SH-SY5Y (cell line): ENCODE results near the gene KIF9.

Experiments used
- GATA2 ChIP-seq: IDR thresholded peaks from 2 replicates; pipeline ENCODE4 v1.6.1; 2011; ENCODE audit warnings: mild to moderate bottlenecking, low read depth, low read length
- GATA3 ChIP-seq: IDR thresholded peaks from 2 replicates; pipeline ENCODE4 v1.6.1; 2011; ENCODE audit warnings: low read depth, mild to moderate bottlenecking, low read length, moderate library complexity

The KIF9 gene

DNA sequence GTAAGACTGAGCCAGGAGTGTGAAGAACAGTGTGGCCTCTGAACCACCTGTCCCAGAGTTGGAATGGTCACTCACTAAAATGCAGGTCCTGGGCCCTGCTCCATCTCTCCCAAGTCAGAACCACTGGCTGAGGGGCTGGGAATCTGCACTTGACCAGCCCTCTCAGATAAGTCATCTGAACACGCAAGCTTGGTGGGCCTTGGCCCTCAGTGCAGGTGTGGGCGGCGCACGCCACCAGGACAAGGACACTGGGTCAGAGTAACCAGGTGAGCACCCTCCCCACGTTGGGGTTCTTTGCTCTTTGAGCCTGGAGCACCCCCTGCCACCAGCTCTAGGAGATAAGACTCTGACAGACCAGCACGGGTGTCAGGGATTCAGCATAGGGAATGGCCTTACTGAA, 42.7 kb downstream of the KIF9 start:
- TF ChIP-seq GATA3, result no peak
- no peak for TF ChIP-seq GATA2

DNA sequence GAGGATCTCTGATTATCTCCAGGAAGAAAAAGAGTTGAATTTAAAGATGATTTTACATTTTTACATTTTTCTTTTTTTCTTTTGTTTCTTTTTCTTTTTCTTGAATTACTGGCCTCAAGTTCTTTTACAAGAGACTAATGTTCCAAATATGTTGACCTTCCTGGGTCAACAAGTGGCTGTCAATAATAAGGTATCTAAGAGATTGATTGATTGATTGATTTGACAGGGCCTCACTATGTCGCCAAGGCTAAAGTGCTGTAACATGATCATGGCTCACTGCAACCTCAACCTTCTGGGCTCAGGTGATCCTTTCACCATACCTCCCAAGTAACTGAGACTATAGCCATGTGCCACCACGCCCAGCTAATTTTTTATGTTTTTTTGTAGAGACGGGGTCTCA, 44.6 kb downstream of the KIF9 start:
- TF ChIP-seq GATA2, result no peak
- TF ChIP-seq GATA3, result no peak

DNA sequence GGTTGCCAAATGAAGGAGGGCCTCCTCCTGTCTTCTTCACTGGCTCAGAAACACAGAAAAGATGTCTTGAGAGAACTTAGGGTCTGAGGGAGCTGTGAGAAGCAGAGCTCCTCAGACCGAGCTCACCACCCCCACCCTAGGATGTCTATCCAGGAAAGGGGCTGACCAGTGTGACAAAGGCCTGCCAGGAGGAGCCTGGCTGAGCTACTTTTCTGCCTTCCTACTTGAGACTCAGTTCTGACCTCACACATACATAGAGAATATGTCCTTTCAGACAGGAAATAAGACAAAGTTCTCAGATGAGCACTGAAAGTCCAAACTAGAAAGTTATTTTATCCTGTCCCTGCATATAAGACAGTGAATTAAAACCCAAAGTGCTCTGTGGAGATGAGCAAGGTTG, 54.5 kb downstream of the KIF9 start:
- no peak for TF ChIP-seq GATA3
- TF ChIP-seq GATA2, result no peak

DNA sequence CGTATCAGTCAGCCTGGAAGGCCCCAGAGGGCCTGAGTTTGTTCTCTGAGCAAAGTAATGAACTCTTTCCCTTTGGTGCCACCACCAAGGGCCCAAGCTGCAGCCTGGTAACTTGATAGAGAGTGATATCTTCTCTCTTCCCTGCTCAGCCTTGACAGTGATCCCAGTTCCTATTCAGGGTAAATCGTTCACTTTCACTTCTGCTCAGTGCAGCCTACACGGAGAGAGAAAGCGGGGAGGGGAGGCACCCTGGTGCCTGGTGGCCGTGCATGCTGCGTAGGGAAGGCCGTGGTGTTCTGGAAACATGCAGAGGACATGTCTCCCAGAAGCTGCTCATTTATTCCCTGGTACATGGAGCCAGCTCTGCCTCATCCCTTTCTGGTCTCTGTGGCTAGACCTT, 54.9 kb downstream of the KIF9 start:
- TF ChIP-seq GATA3 (no peak), GATA2 (no peak)

DNA sequence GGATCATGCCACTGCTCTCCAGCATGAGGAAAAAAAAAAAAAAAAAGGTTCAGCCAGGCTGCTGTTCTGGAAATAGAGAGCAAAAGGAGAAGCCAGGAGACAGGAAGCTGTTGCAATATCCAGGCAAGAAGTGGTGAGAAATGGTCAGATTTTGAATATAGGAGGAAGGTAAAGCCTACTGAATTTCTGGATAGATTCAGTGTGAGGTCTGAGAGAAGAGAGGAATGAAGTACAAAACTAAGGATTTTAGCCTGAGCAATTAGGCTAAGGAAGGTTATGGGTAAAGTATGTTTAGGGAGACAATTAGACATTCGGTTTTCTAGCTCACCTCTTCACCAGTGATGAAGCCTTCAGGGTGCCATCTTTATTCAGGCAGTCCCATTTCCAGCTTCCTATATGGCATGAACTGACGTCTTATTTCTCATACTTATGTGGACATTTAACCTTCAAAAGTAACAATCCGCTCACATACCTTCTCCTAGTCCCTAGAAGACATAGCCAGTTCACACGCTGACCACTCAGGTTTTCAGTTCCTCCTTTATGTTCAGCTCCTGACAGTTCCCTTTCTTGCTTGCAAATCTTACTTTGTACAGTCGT, 57.2 kb downstream of the KIF9 start:
- no peak for TF ChIP-seq GATA3

DNA sequence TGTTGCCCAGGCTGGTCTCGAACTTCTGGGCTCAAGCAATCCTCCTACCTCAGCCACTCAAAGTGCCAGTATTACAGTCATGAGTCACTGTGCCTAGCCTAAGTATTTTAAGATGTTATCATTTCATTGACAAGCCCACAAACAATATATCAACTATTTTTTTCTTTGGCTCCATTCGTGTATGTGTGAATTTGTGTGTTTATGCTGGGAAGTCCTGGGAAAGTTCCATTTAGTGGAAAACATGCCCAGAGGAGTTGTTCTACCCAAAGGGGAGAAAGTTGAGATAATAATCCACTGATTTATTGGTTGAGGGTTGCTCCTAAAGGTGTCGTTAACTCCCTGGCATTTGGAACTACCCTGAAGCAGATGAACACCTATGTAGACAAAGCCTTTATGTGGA, 58.8 kb downstream of the KIF9 start:
- TF ChIP-seq GATA2 (no peak), GATA3 (no peak)

DNA sequence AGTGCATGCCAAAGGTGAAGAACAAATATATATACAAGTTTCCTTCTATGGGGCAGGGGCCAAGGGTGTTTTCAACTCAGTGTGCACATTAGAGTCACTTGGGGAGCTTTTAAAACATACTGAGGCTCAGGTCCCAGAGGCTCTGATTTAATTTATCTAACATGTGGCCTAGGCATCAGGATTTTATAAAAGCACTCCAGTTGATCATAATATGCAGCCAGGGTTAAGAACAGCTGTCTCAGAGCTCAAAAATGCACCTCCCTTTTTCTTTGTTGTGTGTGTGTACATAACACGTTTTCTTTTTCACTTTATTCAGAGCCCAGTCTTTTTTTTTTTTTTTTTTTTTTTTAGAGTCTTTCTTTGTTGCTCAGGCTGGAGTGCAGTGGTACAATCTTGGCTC, 60.8 kb downstream of the KIF9 start:
- no peak for TF ChIP-seq GATA3
- TF ChIP-seq GATA2, result no peak

DNA sequence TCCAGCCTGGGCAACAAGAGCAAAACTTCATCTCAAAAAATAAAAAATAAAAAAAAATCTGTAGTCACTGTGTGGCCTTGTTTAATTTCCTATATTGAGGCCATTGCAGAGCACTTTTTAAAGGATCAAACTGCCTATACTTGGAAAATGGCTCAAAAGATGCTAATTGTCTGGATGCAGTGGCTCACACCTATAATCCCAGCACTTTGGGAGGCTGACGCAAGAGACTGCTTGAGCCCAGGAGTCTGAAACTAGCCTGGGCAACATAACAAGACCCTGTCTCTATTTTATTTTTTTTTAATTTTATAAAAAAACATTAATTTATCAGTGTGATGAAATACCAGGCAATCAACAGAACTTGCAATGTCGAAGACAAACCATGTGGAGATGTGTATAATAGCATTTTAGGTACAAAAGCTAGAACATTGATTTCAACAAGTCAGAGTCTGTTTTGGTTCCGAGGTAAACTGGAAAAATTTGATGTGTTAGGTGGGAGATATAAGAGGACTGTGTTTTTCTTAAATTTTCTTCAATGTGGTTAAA, 71.7 kb downstream of the KIF9 start:
- TF ChIP-seq GATA3, result no peak
- no peak for TF ChIP-seq GATA2

DNA sequence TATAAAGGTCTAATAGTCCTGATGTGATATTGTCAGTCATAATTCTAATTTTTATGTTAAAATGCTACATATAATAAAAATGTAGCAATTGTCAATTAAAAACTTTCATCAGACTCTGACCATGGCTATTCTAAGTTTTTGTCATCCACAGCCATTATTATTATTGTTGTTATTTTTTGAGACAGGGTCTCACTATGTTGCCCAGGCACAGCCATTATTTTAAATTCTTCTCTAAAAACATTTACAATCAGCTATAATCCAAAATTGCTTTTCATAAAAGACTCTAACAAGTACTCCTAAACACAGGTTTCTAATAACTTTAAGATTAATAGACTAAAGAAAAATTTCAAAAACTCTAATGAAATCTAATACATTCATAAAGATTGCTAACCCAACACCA, 77.7 kb downstream of the KIF9 start:
- TF ChIP-seq GATA3 (no peak), GATA2 (no peak)

DNA sequence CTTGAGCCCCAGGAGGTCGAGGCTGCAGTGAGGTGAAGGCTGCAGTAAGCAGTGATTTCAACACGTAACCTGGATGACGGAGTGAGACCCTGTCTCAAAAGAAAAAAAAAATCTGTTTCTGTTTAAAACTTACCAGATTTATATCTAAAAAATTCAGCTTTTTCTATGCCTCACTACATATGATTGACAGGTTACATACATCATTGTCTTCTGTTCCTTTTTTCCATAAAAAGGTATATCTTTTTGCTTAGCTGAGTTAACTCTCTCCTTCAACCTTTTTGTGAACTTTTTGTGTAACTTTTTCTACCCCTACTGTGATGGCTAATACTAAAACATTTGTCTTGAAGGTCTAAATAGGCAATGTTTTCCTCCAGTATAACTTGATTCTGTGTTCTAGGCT, 80.1 kb downstream of the KIF9 start:
- no peak for TF ChIP-seq GATA2
- no peak for TF ChIP-seq GATA3

DNA sequence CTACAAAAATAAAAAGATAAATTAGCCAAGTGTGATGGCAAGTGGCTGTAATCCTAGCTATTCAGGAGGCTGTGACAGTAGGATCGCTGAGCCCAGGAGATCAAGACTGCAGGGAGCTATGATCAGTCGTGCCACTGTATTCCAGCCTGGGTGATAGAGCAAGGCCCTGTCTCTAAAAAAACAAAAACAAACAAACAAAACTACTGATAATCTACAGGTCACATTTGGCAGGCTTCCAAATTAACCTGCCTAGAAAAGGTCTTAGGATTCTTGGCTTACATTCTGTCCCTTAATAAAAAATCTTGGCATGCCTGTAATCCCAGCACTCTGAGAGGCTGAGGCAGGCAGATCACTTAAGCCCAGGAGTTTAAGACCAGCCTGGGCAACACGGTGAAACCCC, 85.3 kb downstream of the KIF9 start:
- no peak for TF ChIP-seq GATA3
- no peak for TF ChIP-seq GATA2

DNA sequence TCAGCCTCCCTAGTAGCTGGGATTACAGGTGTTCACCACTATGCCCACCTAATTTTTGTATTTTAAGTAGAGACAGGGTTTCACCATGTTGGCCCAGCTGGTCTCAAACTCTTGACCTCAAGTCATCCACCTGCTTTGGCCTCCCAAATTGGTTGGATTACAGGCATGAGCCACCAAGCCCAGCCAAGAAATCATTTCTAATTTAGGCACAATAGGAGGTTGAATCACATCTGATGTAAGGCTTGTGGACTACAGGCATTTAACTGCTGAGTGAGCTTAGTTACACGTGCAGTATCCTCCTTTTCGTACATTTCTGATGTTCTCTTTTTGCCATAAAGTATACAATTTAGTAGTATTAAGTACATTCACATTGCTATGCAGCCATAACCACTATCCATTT, 87.6 kb downstream of the KIF9 start:
- TF ChIP-seq GATA3 (no peak), GATA2 (no peak)

DNA sequence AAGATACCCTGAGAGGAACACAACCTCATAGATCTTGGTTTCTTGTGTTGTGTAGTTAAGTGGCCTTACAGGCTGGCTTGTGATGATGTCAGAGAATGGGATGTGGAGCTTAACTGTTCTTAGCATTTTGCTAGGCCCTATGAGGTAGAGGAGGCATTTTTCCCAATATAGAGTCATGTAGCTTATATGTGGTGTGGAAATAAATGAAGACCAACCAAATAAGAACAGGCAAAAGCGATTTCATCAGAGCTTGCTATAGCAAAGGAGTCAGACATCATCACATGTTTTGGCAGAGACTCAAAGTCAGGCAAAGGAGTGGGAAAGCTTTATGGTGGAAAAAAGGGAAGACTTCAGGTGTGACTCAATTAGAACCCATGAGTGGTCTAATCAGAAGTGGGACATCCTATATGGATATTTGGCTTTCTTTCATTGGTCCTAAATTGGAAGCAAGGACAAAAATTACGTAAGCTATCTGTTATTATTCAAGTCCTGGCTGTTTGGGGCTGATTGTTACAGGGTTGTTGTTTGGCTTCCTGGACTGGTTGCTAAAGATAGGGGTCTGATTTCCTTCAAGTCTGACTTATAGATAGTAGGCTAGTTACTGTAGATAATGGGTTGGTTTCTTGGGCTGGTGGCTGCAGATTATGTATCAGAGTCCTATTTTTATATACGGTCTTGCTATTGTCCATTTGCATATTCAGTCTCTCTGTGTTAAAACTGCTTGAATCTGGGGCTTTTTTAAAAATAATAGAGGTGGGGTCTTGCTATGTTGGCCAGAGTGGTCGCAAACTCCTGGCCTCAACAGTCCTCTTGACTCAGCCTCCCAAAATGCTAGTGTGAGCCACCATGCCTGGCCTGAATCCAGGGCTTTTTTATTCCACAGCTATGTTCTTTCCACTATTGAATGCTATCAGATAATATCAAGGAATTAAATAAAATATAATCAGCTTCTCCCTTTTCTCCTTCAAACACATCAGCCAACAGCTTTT, 88.4 kb downstream of the KIF9 start:
- TF ChIP-seq GATA3 (no peak), GATA2 (no peak)

DNA sequence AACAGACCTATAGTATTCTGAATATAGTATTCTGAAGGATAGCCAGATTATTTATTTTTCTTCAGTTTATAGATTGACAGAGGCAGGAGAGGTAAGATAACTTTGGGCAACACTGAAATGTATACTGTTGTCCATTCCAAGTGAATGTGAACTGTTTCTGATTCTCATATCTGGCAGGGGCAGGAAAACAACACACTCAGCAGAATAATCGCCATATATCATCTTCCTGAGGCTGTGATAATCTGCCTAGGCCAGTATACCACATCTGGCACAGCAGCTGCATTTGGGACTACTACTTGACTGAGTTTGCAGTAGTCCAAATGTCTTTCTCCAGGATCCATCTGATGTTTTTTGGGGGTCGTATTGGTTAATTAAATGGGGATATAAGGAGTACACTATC, 96.3 kb downstream of the KIF9 start:
- no peak for TF ChIP-seq GATA3
- TF ChIP-seq GATA2, result no peak
